ENCODE results near the gene SLC25A29. TPM values are rescaled to one million over a fixed set of nuclear protein-coding genes. Genes with fewer than 3 reads are reported as not detected.
A peak's percentile ranks its signal among the peaks of the same experiment; 100 is the strongest.
"Not testable (repeated sequence)": the region's sequence is repeated elsewhere in the genome, so short reads cannot be mapped to it uniquely, and the experiment has no call there.

SLC25A29 gene
- 45.2 TPM for total RNA-seq

- DNase-seq (ENCODE audit: low spot score in 2 of 2) (peak; percentile 99), FAIRE-seq (no peak)
These were observed at the start of gene SLC25A29 for GRCh38 chr14:100306101-100306997. SLC25A29 (minus strand) TSS chr14:100306444; CDS start chr14:100306232, 212 bp downstream.

GRCh38 chr14:100350986-100351385 is 44.7 kb upstream of the SLC25A29 start:
- no peak for FAIRE-seq
- DNase-seq (ENCODE audit: low spot score in 2 of 2): no peak

GRCh38 chr14:100350276-100350926 is 44.2 kb upstream of the SLC25A29 start:
- FAIRE-seq: no peak
- DNase-seq (ENCODE audit: low spot score in 2 of 2): no peak

GRCh38 chr14:100348784-100349685 is 42.8 kb upstream of the SLC25A29 start:
- DNase-seq (ENCODE audit: low spot score in 2 of 2): no peak
- no peak for FAIRE-seq

- FAIRE-seq: no peak
- DNase-seq (ENCODE audit: low spot score in 2 of 2): no peak
These were observed 42.0 kb upstream of the SLC25A29 start for GRCh38 chr14:100348253-100348729.

- DNase-seq (ENCODE audit: low spot score in 2 of 2) (no peak), FAIRE-seq (no peak)
These were observed 40.3 kb upstream of the SLC25A29 start for GRCh38 chr14:100346306-100347091.

GRCh38 chr14:100345711-100346110 is 39.5 kb upstream of the SLC25A29 start:
- FAIRE-seq (no peak), DNase-seq (ENCODE audit: low spot score in 2 of 2) (no peak)

GRCh38 chr14:100344657-100345056 is 38.4 kb upstream of the SLC25A29 start:
- not testable (repeated sequence) for DNase-seq (ENCODE audit: low spot score in 2 of 2)

GRCh38 chr14:100342826-100343225 is 36.6 kb upstream of the SLC25A29 start:
- not testable (repeated sequence) for FAIRE-seq; DNase-seq (ENCODE audit: low spot score in 2 of 2)

More at GRCh38 chr14:100344657-100345056, 38.4 kb upstream of the SLC25A29 start:
- FAIRE-seq: not testable (repeated sequence)

- no peak for FAIRE-seq
- no peak for DNase-seq (ENCODE audit: low spot score in 2 of 2)
These were observed 36.0 kb upstream of the SLC25A29 start for GRCh38 chr14:100342195-100342594.

GRCh38 chr14:100341301-100342031 is 35.2 kb upstream of the SLC25A29 start:
- DNase-seq (ENCODE audit: low spot score in 2 of 2): peak; percentile 49 to 75
- FAIRE-seq: no peak

GRCh38 chr14:100340423-100340813 is 34.2 kb upstream of the SLC25A29 start:
- no peak for DNase-seq (ENCODE audit: low spot score in 2 of 2)

GRCh38 chr14:100339766-100340422 is 33.6 kb upstream of the SLC25A29 start:
- DNase-seq (ENCODE audit: low spot score in 2 of 2): no peak
- no peak for FAIRE-seq

More at GRCh38 chr14:100340423-100340813, 34.2 kb upstream of the SLC25A29 start:
- FAIRE-seq: no peak

- DNase-seq (ENCODE audit: low spot score in 2 of 2): no peak
- no peak for FAIRE-seq
These were observed 30.6 kb upstream of the SLC25A29 start for GRCh38 chr14:100336618-100337530.

GRCh38 chr14:100334904-100335303 is 28.7 kb upstream of the SLC25A29 start:
- FAIRE-seq (no peak), DNase-seq (ENCODE audit: low spot score in 2 of 2) (peak in 1 of 2 donors; percentile 36)

GRCh38 chr14:100333827-100334226 is 27.6 kb upstream of the SLC25A29 start:
- FAIRE-seq (no peak), DNase-seq (ENCODE audit: low spot score in 2 of 2) (no peak)

GRCh38 chr14:100333311-100333710 is 27.1 kb upstream of the SLC25A29 start:
- FAIRE-seq: no peak
- no peak for DNase-seq (ENCODE audit: low spot score in 2 of 2)
